Measurements from ENCODE around the gene TCFL5. TPM values are rescaled to one million over a fixed set of nuclear protein-coding genes. Genes with fewer than 3 reads are reported as not detected.

Gene TCFL5
- total RNA-seq, 1 experiment from 2014 or later, result 23.8 TPM

DNA sequence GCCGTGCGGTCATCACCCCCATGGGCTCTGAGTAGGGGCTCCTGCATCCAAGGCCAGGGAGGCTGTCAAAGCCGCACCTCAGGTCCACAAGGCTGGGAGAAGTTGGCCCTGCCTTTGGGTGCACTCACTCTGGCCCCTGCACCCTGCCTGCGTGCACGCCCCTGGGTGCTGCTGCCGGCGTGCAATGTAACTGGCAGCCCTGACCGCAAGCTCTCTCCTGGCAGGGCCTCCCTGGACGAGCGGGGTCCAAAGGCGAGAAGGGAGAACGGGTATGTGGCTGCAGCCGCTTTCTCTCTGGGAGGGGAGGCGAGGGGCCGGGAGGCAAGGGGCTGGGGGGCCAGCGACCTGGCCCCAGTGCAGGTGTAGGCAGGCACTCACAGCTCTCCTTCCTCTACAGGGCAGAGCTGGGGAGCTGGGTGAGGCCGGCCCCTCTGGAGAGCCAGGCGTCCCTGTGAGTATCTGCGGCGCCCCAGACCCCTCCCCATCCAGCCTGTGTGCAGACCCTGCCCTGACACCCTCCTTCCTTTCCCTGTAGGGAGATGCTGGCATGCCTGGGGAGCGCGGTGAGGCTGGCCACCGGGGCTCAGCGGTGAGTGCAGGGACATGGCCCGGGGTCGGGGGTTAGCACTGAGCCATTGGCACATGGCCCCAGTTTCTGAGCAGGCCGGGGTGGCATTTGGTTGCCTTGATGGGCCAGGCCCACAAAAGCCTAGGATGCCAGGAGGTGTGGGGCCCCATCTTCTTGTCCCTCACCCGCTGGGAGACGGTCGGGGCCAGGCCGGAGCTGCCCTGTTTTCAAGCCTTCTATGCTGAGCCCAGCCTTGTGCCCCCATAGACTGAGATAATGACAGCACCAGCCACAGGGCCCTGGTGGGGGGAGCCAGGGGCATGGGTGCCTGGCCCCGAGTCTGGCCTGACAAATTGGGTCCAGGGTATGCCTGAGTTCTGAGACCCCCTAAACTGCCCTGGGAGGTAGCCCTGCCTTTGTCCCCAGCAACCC is 32.1 kb downstream of the TCFL5 start:
- H3K36me3 ChIP-seq (ENCODE audit: control insufficient read depth, insufficient read depth, low read length), result no peaks in the 10 kb centered on the region
- no TSS peak for BruUV-seq (replicated peaks)
- no peaks in the 10 kb centered on the region for H3K27me3 ChIP-seq (ENCODE audit: control insufficient read depth, insufficient read depth, low read length)
- TF ChIP-seq, protein P1, sequence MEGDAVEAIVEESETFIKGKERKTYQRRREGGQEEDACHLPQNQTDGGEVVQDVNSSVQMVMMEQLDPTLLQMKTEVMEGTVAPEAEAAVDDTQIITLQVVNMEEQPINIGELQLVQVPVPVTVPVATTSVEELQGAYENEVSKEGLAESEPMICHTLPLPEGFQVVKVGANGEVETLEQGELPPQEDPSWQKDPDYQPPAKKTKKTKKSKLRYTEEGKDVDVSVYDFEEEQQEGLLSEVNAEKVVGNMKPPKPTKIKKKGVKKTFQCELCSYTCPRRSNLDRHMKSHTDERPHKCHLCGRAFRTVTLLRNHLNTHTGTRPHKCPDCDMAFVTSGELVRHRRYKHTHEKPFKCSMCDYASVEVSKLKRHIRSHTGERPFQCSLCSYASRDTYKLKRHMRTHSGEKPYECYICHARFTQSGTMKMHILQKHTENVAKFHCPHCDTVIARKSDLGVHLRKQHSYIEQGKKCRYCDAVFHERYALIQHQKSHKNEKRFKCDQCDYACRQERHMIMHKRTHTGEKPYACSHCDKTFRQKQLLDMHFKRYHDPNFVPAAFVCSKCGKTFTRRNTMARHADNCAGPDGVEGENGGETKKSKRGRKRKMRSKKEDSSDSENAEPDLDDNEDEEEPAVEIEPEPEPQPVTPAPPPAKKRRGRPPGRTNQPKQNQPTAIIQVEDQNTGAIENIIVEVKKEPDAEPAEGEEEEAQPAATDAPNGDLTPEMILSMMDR (IDR thresholded peaks at IDR 0.05), result no peak
- TF ChIP-seq TCF7L2 (IDR thresholded peaks at IDR 0.05; ENCODE audit: low read depth, low read length), result no peak
- TF ChIP-seq, protein P2, sequence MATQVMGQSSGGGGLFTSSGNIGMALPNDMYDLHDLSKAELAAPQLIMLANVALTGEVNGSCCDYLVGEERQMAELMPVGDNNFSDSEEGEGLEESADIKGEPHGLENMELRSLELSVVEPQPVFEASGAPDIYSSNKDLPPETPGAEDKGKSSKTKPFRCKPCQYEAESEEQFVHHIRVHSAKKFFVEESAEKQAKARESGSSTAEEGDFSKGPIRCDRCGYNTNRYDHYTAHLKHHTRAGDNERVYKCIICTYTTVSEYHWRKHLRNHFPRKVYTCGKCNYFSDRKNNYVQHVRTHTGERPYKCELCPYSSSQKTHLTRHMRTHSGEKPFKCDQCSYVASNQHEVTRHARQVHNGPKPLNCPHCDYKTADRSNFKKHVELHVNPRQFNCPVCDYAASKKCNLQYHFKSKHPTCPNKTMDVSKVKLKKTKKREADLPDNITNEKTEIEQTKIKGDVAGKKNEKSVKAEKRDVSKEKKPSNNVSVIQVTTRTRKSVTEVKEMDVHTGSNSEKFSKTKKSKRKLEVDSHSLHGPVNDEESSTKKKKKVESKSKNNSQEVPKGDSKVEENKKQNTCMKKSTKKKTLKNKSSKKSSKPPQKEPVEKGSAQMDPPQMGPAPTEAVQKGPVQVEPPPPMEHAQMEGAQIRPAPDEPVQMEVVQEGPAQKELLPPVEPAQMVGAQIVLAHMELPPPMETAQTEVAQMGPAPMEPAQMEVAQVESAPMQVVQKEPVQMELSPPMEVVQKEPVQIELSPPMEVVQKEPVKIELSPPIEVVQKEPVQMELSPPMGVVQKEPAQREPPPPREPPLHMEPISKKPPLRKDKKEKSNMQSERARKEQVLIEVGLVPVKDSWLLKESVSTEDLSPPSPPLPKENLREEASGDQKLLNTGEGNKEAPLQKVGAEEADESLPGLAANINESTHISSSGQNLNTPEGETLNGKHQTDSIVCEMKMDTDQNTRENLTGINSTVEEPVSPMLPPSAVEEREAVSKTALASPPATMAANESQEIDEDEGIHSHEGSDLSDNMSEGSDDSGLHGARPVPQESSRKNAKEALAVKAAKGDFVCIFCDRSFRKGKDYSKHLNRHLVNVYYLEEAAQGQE (IDR thresholded peaks at IDR 0.05; ENCODE audit: insufficient read depth in 1 of 2, low read depth in 2 of 2, low read length in 1 of 2), result no peak
- no peak for TF ChIP-seq POLR2AphosphoS5 (IDR thresholded peaks at IDR 0.05; ENCODE audit: low read depth, low read length)
- TF ChIP-seq SIN3A (IDR thresholded peaks at IDR 0.05; ENCODE audit: borderline replicate concordance, insufficient read depth, low read depth, low read length), result no peak
- ChIA-PET POLR2A (no interaction called here), CTCF (interaction anchor here (0.6 to 0.7 kb wide), 2 partner anchors 21 to 395 kb away, joined by 4 read pairs; no protein-coding TSS in a partner anchor)
- no peak for DNase-seq (ENCODE audit: low read depth, low spot score)
- H3K9me3 ChIP-seq (ENCODE audit: control insufficient read depth, insufficient read depth, low read depth, low read length), result no peaks in the 10 kb centered on the region
- in situ Hi-C loops (cut with HindIII; ENCODE audit: low pct_unique_long_range_greater_than_20kb, low sequenced_read_pairs) (no loop called here), intact Hi-C loops (cut with micrococcal nuclease; ENCODE audit: unreplicated experiment) (no loop called here)
- ATAC-seq, result no peak
- H3K4me3 ChIP-seq (ENCODE audit: low read depth in 2 of 2, low read length in 2 of 2), result no peak overlapping the region
- H3K4me1 ChIP-seq (ENCODE audit: control insufficient read depth, insufficient read depth, low read length), result peaks cover 10% of the 10 kb centered on the region
- no peak overlapping the region for H3K27ac ChIP-seq (ENCODE audit: low read length)

DNA sequence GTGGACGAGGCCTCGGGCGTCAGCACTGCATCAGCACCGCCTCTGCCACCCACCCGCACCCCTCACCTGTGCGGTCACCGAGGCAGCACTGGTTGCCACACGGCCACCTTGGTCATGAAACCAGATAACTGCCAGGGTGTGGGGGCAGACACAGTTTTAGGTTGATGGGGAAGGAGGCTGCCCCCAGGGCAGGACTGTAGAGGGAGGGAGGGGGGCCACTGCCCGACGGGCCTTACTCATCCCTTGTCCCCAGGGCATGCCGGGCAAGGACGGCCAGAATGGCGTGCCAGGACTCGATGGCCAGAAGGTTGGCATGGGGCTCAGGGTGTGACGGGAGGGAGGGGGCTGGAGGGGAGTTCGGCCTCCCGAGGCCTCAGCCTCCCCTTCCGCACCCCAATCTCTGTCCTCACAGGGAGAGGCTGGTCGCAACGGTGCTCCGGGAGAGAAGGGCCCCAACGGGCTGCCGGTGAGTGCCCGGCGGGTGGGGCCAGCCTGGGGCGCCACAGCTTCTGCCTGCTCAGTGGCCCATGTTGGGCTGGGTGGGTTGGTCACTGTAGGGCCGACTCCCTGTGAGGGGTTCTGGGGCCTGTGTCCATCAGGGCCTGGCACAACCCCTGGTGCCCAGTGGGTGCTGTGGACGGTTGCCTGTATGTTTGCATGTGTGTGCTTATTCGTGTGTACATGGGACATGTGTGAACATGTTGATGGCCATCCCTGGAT is 33.0 kb downstream of the TCFL5 start:
- in situ Hi-C loops (cut with HindIII; ENCODE audit: low pct_unique_long_range_greater_than_20kb, low sequenced_read_pairs), result no loop called here
- Histone ChIP-seq H3K27me3 (ENCODE audit: control insufficient read depth, insufficient read depth, low read length) (no peaks in the 10 kb centered on the region), H3K4me1 (ENCODE audit: control insufficient read depth, insufficient read depth, low read length) (peaks cover 13% of the 10 kb centered on the region), H3K4me3 (ENCODE audit: low read depth in 2 of 2, low read length in 2 of 2) (no peak overlapping the region), H3K36me3 (ENCODE audit: control insufficient read depth, insufficient read depth, low read length) (no peaks in the 10 kb centered on the region), H3K27ac (ENCODE audit: low read length) (no peak overlapping the region), H3K9me3 (ENCODE audit: control insufficient read depth, insufficient read depth, low read depth, low read length) (no peaks in the 10 kb centered on the region)
- ATAC-seq, result no peak
- TF ChIP-seq, protein P2 (IDR thresholded peaks at IDR 0.05; ENCODE audit: insufficient read depth in 1 of 2, low read depth in 2 of 2, low read length in 1 of 2), result no peak
- TF ChIP-seq SIN3A (IDR thresholded peaks at IDR 0.05; ENCODE audit: borderline replicate concordance, insufficient read depth, low read depth, low read length) (no peak), POLR2AphosphoS5 (IDR thresholded peaks at IDR 0.05; ENCODE audit: low read depth, low read length) (no peak), TCF7L2 (IDR thresholded peaks at IDR 0.05; ENCODE audit: low read depth, low read length) (no peak)
- TF ChIP-seq, protein P1 (IDR thresholded peaks at IDR 0.05), result no peak
- no peak for DNase-seq (ENCODE audit: low read depth, low spot score)
- CTCF ChIA-PET, result interaction anchor here (0.6 to 0.7 kb wide), 2 partner anchors 20 to 395 kb away, joined by 4 read pairs; no protein-coding TSS in a partner anchor
- intact Hi-C loops (cut with micrococcal nuclease; ENCODE audit: unreplicated experiment), result no loop called here
- POLR2A ChIA-PET, result no interaction called here
- no TSS peak for BruUV-seq (replicated peaks)
